Vagina (tissue), 2 donors: ENCODE data around the gene LRSAM1.

Source experiments
- POLR2AphosphoS5 ChIP-seq, 2 donors: sonication (generic); formaldehyde crosslinking; IDR thresholded peaks; one replicate each; pipeline ENCODE4 v1.9.0; 2017; ENCODE audit warnings: antibody characterized with exemption in 2 of 2, mild to moderate bottlenecking in 2 of 2, low read depth in 1 of 2; ENCODE audit not compliant: insufficient read depth in 1 of 2
- TF ChIP-seq, protein P1 (sequence below), 3 experiments: fragments of 450-650 bp in 2 of 3; fragments of 200-600 bp in 1 of 3; sonication (generic) in 1 of 3; IDR thresholded peaks; one replicate each; pipeline ENCODE4 v1.5.1; 2017 to 2019; ENCODE audit warnings: antibody characterized with exemption in 3 of 3, mild to moderate bottlenecking in 2 of 3, moderate library complexity in 2 of 3

DNA sequence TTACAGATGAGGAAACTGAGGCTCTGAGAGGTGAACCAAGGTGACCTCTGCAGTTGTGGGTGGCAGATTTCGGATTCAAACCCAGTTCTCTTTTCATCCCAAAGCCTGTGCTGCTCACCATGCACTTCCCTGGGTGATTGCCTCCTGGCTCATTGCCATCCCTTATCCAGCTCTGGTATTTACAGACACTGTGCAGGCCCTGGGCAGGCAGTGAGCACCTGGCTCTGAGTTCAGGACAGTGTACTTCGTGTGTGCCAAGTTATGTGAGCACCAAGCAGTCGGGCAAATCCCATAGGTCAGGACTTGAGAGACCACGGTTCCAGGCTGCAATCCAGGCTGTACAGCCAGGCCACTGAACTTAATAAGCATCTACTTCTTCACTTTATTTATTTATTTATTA lies 1.4 kb downstream of the LRSAM1 start:
- TF ChIP-seq, protein P1, sequence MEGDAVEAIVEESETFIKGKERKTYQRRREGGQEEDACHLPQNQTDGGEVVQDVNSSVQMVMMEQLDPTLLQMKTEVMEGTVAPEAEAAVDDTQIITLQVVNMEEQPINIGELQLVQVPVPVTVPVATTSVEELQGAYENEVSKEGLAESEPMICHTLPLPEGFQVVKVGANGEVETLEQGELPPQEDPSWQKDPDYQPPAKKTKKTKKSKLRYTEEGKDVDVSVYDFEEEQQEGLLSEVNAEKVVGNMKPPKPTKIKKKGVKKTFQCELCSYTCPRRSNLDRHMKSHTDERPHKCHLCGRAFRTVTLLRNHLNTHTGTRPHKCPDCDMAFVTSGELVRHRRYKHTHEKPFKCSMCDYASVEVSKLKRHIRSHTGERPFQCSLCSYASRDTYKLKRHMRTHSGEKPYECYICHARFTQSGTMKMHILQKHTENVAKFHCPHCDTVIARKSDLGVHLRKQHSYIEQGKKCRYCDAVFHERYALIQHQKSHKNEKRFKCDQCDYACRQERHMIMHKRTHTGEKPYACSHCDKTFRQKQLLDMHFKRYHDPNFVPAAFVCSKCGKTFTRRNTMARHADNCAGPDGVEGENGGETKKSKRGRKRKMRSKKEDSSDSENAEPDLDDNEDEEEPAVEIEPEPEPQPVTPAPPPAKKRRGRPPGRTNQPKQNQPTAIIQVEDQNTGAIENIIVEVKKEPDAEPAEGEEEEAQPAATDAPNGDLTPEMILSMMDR (IDR thresholded peaks at IDR 0.05) = no peak
- TF ChIP-seq POLR2AphosphoS5 (IDR thresholded peaks at IDR 0.05; ENCODE audit: insufficient read depth in 1 of 2, low read depth in 1 of 2) = no peak
